ENCODE results near the gene ACOX2. TPM values are rescaled to one million over a fixed set of nuclear protein-coding genes. Genes with fewer than 3 reads are reported as not detected.

Gene ACOX2
- total and polyA plus RNA-seq, 2 of the 8 experiments (the other 6 are each of a cell fraction or from before 2014, with no cell fraction given) = 3.2 to 9.2 TPM

DNA sequence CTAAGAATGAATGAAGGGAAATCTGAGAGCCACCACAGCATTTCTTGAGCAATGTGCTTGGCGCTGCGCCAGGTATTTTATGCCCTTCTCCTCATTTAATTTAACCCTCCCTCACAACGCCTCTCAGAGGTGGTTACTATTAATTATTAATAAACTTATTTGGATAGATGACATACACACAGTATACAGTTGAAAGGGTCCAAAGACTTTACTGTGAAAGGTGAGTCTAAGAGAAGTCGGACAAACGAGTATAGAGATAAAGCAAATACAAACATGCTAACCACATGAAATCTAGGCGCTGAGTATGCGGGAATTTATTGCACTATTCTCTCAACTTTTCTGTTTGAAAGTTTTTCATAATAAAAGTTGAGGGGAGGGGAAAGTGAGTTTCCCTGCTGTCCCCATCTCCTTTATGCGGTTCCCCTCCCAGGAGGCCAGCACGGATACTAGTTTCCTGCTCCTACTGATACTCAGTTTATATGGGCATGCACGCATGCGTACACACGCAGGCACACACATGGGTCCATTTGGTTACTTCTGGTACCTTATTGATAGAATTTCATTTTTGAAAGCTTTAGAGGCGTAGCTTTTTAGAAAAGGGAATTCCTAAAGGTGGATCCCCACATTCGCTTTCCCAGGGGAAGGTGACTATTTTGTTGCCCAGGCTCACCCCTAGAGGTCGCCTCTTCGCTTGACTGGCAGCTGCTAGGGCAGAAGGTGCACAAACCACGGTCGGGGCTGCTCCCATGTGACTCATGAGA, 73.6 kb downstream of the ACOX2 start (continued):
- TF ChIP-seq NANOG (IDR thresholded peaks at IDR 0.05; ENCODE audit: insufficient read depth, low read depth, low read length, poor library complexity, severe bottlenecking) (no peak), SIN3A (conservative IDR thresholded peaks at IDR 0.05 in 1 of 2, IDR thresholded peaks at IDR 0.05 in 1 of 2; ENCODE audit: low read depth in 1 of 2, low read length in 2 of 2) (no peak), CBX5 (IDR thresholded peaks at IDR 0.05; ENCODE audit: low read depth, low read length) (no peak)

All from H1 (cell line).